ENCODE measurements around the gene LLCFC1.

LLCFC1 gene

GRCh38 chr7:142939226-142939910 lies at the start of gene LLCFC1:
LLCFC1 (plus strand) TSS chr7:142939484; CDS start chr7:142939622, 138 bp downstream.
- no peak for DNase-seq

- DNase-seq: no peak
Measured at GRCh38 chr7:142889816-142890215, 49.5 kb upstream of the LLCFC1 start.

GRCh38 chr7:142890874-142891485 lies 48.3 kb upstream of the LLCFC1 start:
- no peak for DNase-seq

GRCh38 chr7:142891490-142892082 lies 47.7 kb upstream of the LLCFC1 start:
- DNase-seq: no peak

- no peak for DNase-seq
Measured at GRCh38 chr7:142892951-142893350, 46.3 kb upstream of the LLCFC1 start.

GRCh38 chr7:142894112-142894984 lies 44.9 kb upstream of the LLCFC1 start:
- no peak for DNase-seq

GRCh38 chr7:142894985-142895593 lies 44.2 kb upstream of the LLCFC1 start:
- DNase-seq: no peak

- no peak for DNase-seq
Measured at GRCh38 chr7:142896151-142896550, 43.1 kb upstream of the LLCFC1 start.

GRCh38 chr7:142896741-142897379 lies 42.4 kb upstream of the LLCFC1 start:
- DNase-seq: no peak

GRCh38 chr7:142897691-142898090 lies 41.6 kb upstream of the LLCFC1 start:
- DNase-seq: no peak

GRCh38 chr7:142898377-142899170 lies 40.7 kb upstream of the LLCFC1 start:
- DNase-seq: no peak

- DNase-seq: no peak
Measured at GRCh38 chr7:142899661-142900060, 39.6 kb upstream of the LLCFC1 start.

- DNase-seq: no peak
Measured at GRCh38 chr7:142901426-142902259, 37.6 kb upstream of the LLCFC1 start.

- no peak for DNase-seq
Measured at GRCh38 chr7:142904128-142904527, 35.2 kb upstream of the LLCFC1 start.

GRCh38 chr7:142905759-142906158 lies 33.5 kb upstream of the LLCFC1 start:
- no peak for DNase-seq

- no peak for DNase-seq
Measured at GRCh38 chr7:142906643-142907042, 32.6 kb upstream of the LLCFC1 start.

- DNase-seq: no peak
Measured at GRCh38 chr7:142908290-142908689, 31.0 kb upstream of the LLCFC1 start.

- DNase-seq: no peak
Measured at GRCh38 chr7:142908921-142909890, 30.1 kb upstream of the LLCFC1 start.

- no peak for DNase-seq
Measured at GRCh38 chr7:142910031-142910433, 29.3 kb upstream of the LLCFC1 start.
